HG03342 (cell line): ENCODE measurements around the gene VDAC1.
"Not testable (repeated sequence)": the region's sequence is repeated elsewhere in the genome, so short reads cannot be mapped to it uniquely, and the experiment has no call there.

Source experiments
- ATAC-seq: cut with Tn5 transposase; IDR thresholded peaks from one replicate; pipeline ENCODE4 v1.9.1; 2021; ENCODE audit warnings: mild to moderate bottlenecking, moderate library complexity; ENCODE audit not compliant: unreplicated experiment

VDAC1 gene

GRCh38 chr5:134004626-134005416 lies at the start of gene VDAC1:
VDAC1 (minus strand) TSS chr5:134004975; CDS start chr5:133993012, 11,963 bp downstream.
- peak; percentile 74 for ATAC-seq

- ATAC-seq = no peak
Observed at GRCh38 chr5:134053840-134054338, 49.1 kb upstream of the VDAC1 start.

- ATAC-seq = no peak
Observed at GRCh38 chr5:134053314-134053839, 48.6 kb upstream of the VDAC1 start.

- ATAC-seq = no peak
Observed at GRCh38 chr5:134051305-134051704, 46.5 kb upstream of the VDAC1 start.

GRCh38 chr5:134048864-134049263 lies 44.1 kb upstream of the VDAC1 start:
- no peak for ATAC-seq

GRCh38 chr5:134047687-134048056 lies 42.9 kb upstream of the VDAC1 start:
- ATAC-seq = no peak

GRCh38 chr5:134046801-134047686 lies 42.3 kb upstream of the VDAC1 start:
- ATAC-seq = no peak

- ATAC-seq = no peak
Observed at GRCh38 chr5:134046330-134046729, 41.6 kb upstream of the VDAC1 start.

- no peak for ATAC-seq
Observed at GRCh38 chr5:134043793-134044792, 39.3 kb upstream of the VDAC1 start.

GRCh38 chr5:134041570-134042411 lies 37.0 kb upstream of the VDAC1 start:
- peak; percentile 54 for ATAC-seq

GRCh38 chr5:134038138-134038537 lies 33.4 kb upstream of the VDAC1 start:
- no peak for ATAC-seq

GRCh38 chr5:134037160-134037559 lies 32.4 kb upstream of the VDAC1 start:
- ATAC-seq = no peak

GRCh38 chr5:134034326-134034725 lies 29.6 kb upstream of the VDAC1 start:
- ATAC-seq = no peak

- not testable (repeated sequence) for ATAC-seq
Observed at GRCh38 chr5:134030303-134030964, 25.7 kb upstream of the VDAC1 start.

GRCh38 chr5:134029156-134029555 lies 24.4 kb upstream of the VDAC1 start:
- no peak for ATAC-seq

- no peak for ATAC-seq
Observed at GRCh38 chr5:134028496-134028895, 23.7 kb upstream of the VDAC1 start.

GRCh38 chr5:134027288-134027615 lies 22.5 kb upstream of the VDAC1 start:
- ATAC-seq = no peak

GRCh38 chr5:134026521-134027287 lies 21.9 kb upstream of the VDAC1 start:
- ATAC-seq = peak; percentile 83
